Memory B cell (primary cell): ENCODE data around the gene COPA.

Experiments used
- ATAC-seq: fragments of 150-1000 bp; cut with Tn5 transposase; 2 replicates; pipeline ENCODE4 v1.10.0; 2021; ENCODE audit warnings: low read depth, mild to moderate bottlenecking, moderate library complexity
- DNase-seq, 2 donors: peaks; one replicate each; pipeline ENCODE4 v3.0.0; 2022; ENCODE audit warnings: low spot score in 2 of 2
- H3K27ac Mint-ChIP-seq: one replicate; pipeline ENCODE4 v1.8.0; 2022; ENCODE audit warnings: mild to moderate bottlenecking, moderate library complexity, mixed read lengths
- H3K27me3 Mint-ChIP-seq: one replicate; pipeline ENCODE4 v1.8.0; 2022; ENCODE audit warnings: mixed read lengths
- H3K36me3 Mint-ChIP-seq: one replicate; pipeline ENCODE4 v1.8.0; 2022; ENCODE audit warnings: mild to moderate bottlenecking, mixed read lengths
- H3K4me1 Mint-ChIP-seq: one replicate; pipeline ENCODE4 v1.8.0; 2022; ENCODE audit warnings: mixed read lengths
- H3K4me3 Mint-ChIP-seq: one replicate; pipeline ENCODE4 v1.8.0; 2022; ENCODE audit warnings: mild to moderate bottlenecking, moderate library complexity, mixed read lengths
- H3K9me3 Mint-ChIP-seq: one replicate; pipeline ENCODE4 v1.8.0; 2022; ENCODE audit warnings: mixed read lengths

Gene COPA

DNA sequence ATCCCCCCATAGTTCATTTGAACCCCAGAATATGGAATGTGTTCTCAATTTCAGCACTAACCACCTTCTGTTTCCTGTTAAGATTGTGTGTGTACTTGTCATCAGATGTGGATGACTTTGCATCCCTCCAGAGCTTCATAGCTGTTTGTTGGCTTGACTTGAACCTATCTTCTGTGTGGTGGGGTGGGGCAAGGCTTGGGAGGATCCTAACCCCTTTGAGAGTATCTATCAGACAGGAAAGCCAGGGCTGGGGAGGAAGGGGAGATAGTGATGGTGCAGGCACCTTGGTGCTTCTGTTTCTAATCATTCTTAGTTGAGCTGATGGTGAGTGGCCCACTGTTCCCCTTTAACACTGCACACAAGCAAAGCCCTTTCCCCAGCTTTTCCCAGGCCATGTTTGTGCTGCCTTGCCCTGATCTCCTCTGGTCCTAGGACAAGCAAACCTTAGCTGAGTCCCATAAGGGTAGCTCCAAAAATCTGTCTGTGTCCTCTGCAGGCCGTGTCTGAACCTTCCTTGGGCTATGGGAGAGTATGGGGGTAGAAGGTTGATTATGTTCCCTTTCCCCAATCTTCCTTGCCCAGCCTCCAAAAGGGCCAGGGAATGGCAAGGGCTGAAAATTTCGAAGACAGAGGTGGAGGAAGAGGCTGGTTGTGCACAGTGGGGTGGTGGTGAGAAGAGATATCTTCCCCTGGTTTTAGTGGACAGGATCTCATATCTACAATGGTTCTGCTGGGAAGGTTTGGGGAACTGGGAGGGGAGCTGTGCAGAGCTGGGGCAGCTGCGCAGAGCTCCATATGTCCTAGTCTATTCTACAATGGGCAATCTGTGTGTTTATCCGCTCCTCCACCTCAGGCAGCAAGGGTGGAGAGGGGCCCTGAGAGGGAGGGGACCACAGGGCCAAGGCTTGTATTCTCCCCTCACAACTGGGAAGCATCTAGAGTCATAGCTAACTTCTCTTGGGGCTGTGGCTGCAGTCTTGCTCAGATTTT is 25.2 kb upstream of the COPA start:
- ATAC-seq (no peak), DNase-seq (no peak)
- Mint-ChIP-seq H3K4me3 (no peak overlapping the region), H3K27me3 (peaks cover 3% of the 10 kb centered on the region), H3K27ac (no peak overlapping the region), H3K4me1 (peaks cover 3% of the 10 kb centered on the region), H3K36me3 (no peaks in the 10 kb centered on the region), H3K9me3 (no peaks in the 10 kb centered on the region)

DNA sequence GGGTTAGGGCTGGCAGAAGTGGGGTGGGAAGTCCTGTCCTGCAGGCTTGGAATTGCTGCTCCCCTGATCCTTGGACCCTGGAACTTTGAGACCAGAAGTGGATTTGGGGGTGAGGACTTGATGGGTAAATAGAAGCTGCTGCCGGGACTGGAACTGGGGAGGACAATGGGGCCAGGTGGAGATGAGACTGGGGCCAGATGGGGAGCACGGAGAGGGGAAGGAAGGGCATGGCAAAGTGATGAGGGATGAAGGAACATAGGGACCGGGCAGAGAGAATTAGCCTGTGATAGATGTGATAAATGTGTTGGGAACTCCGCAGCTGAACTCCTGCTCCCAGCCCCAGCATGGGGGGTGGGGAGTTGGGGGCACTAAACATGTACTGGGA is 24.5 kb upstream of the COPA start:
- Mint-ChIP-seq H3K4me1 (peaks cover 3% of the 10 kb centered on the region), H3K36me3 (no peaks in the 10 kb centered on the region), H3K27ac (no peak overlapping the region), H3K4me3 (no peak overlapping the region), H3K27me3 (peaks cover 3% of the 10 kb centered on the region), H3K9me3 (no peaks in the 10 kb centered on the region)
- DNase-seq = no peak
- no peak for ATAC-seq

- H3K9me3 Mint-ChIP-seq = no peaks in the 10 kb centered on the region
- DNase-seq = no peak
- H3K27ac Mint-ChIP-seq = peak within 1 kb of the TSS; percentile 9
- H3K4me3 Mint-ChIP-seq = no peak within 1 kb of the TSS
- H3K4me1 Mint-ChIP-seq = peaks cover 6% of the 10 kb centered on the region
- no peaks in the 10 kb centered on the region for H3K36me3 Mint-ChIP-seq
- ATAC-seq = no peak
- peaks cover 3% of the 10 kb centered on the region for H3K27me3 Mint-ChIP-seq
These were observed 23.9 kb upstream of the COPA start, which contains the start of gene NHLH1 for GRCh38 chr1:160366731-160367515. TSS of gene NHLH1 (plus strand) at chr1:160367071. CDS start at chr1:160370732, 3,661 bp downstream.

GRCh38 chr1:160365325-160365724 is 22.3 kb upstream of the COPA start:
- Mint-ChIP-seq H3K4me3 (no peak overlapping the region), H3K27ac (no peak overlapping the region), H3K9me3 (no peaks in the 10 kb centered on the region), H3K36me3 (peaks cover 5% of the 10 kb centered on the region), H3K27me3 (peaks cover 3% of the 10 kb centered on the region), H3K4me1 (peaks cover 6% of the 10 kb centered on the region)
- ATAC-seq (no peak), DNase-seq (no peak)

DNA sequence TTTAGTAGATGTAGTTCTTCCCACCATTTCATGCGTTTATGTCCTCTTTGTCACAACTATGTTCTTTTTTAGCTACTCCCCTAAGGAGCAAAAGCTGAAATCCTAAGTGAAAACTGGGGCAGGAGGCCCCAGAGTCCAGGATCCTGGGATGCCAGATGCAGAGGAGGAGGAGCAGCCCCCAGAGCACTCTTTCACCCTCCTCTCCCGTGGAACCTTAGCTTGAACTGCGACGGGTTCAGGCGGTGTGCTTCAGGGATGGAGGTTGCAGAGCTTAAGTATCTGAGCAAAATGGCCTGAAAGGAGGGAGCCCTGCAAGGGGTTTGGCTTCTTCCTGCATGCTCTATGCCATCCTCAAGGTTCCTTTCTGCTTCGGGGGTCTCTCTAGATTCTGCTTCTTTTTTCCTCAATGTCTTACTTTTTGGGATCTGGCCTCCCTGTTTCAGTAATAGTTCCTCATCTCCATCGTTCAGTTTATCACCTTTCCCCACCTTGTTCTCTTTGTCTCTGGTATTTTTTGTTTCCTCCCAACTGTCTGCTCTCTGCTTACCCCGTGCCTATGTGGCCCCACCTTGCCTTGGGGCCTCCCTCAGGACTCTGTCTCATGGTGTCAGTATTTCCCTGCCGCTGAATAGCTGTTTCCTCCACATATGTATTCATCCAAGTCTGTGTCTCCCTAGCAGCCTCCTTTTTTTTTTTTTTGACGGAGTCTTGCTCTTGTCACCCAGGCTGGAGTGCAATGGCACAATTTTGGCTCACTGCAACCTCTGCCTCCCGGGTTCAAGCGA is 21.1 kb upstream of the COPA start:
- Mint-ChIP-seq H3K4me3 (no peak overlapping the region), H3K9me3 (no peaks in the 10 kb centered on the region), H3K27ac (peak overlapping the region; percentile 56), H3K36me3 (peaks cover 9% of the 10 kb centered on the region), H3K4me1 (peaks cover 6% of the 10 kb centered on the region), H3K27me3 (no peaks in the 10 kb centered on the region)
- ATAC-seq = no peak
- DNase-seq = no peak

GRCh38 chr1:160363010-160363409 is 20.0 kb upstream of the COPA start:
- H3K27ac Mint-ChIP-seq = peak overlapping the region; percentile 56

DNA sequence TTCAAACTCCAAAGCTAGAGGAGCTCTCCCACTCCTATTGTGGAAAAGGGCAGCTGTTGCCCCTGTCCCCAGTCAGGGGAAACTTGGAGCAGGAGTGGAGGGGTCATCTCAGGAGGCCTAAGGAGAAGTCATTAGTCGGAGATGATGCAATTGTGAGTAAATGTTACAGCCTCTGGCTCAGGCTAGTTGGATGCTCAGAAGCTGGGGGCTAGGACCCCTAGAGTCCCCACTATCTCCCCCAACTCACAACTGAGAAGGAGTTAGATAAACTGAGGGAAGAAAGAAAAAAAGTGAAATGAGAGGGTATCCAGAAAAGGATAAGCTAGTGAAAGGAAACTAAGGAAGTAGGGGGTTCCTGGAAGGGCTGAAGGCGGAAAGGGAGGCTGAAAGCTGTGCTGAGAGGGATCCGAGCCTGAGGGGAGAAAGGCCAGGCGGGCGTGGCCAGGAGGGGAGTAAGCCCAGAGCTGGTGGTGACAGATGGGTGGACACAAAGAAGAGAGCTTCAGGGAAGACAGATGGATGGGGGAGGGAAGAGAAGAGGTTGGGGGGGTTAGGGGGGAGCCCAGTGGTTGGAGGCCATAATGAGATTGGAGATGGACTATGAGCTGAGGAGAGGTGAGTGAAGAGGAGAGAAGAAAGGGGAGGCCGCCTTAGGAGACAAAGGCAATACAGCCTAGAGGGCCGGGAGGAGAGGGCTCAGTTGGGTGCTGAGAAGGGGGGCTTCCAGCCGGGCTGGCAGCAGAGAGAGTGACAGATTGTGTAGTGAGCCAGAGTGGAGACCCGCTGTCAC is 19.3 kb upstream of the COPA start:
- Mint-ChIP-seq H3K4me3 (no peak overlapping the region), H3K27ac (peak overlapping the region; percentile 10), H3K36me3 (peaks cover 20% of the 10 kb centered on the region), H3K4me1 (peaks cover 6% of the 10 kb centered on the region), H3K27me3 (no peaks in the 10 kb centered on the region), H3K9me3 (no peaks in the 10 kb centered on the region)
- ATAC-seq = no peak
- DNase-seq = no peak

More at GRCh38 chr1:160363010-160363409, 20.0 kb upstream of the COPA start:
- no peak overlapping the region for H3K4me3 Mint-ChIP-seq
- DNase-seq (no peak), ATAC-seq (no peak)
- H3K4me1 Mint-ChIP-seq = peaks cover 6% of the 10 kb centered on the region
- H3K36me3 Mint-ChIP-seq = peaks cover 16% of the 10 kb centered on the region
- H3K27me3 Mint-ChIP-seq = no peaks in the 10 kb centered on the region
- no peaks in the 10 kb centered on the region for H3K9me3 Mint-ChIP-seq

DNA sequence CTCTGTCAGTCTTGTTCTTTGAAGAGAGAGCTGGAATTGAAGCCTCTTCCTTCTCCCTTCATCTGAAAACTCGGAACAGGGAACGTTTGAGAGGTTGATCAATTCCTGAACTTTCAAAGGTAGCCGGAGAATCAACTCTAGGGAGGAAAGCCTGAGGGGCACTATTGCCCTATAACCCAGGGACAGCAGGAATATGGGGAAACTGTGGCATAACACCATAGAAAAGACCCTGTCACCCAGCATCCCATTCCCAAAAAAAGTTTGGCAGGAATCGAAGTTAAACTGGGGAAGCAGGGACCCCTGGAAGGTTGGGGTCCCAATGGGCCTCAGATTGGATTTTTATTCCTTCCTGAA is 18.7 kb upstream of the COPA start:
- no peaks in the 10 kb centered on the region for H3K9me3 Mint-ChIP-seq
- H3K27me3 Mint-ChIP-seq = no peaks in the 10 kb centered on the region
- no peak overlapping the region for H3K27ac Mint-ChIP-seq
- peaks cover 6% of the 10 kb centered on the region for H3K4me1 Mint-ChIP-seq
- DNase-seq = no peak
- H3K36me3 Mint-ChIP-seq = peaks cover 25% of the 10 kb centered on the region
- no peak for ATAC-seq
- H3K4me3 Mint-ChIP-seq = no peak overlapping the region

DNA sequence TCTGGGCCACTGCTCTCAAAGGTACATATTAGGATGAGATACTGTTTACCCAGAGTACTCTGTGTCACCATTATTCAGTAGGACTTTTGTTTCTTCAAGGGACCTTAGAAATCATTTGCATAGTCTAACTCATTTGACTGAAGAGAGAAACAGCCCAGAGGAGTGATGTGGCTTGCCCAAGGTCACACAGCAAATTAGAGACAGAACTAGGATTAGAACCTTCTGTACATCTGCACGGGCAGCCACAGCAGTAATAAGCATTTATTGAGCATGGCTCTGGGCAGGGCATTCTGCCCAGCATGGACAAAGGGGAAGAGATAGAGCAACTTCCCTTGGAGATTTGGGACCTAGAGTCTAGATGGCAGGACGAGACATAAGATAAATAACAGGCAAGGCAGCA is 18.1 kb upstream of the COPA start:
- peaks cover 31% of the 10 kb centered on the region for H3K36me3 Mint-ChIP-seq
- no peak overlapping the region for H3K4me3 Mint-ChIP-seq
- peak overlapping the region; percentile 15 for H3K27ac Mint-ChIP-seq
- no peaks in the 10 kb centered on the region for H3K27me3 Mint-ChIP-seq
- no peak for ATAC-seq
- DNase-seq = no peak
- no peaks in the 10 kb centered on the region for H3K9me3 Mint-ChIP-seq
- H3K4me1 Mint-ChIP-seq = peaks cover 6% of the 10 kb centered on the region

DNA sequence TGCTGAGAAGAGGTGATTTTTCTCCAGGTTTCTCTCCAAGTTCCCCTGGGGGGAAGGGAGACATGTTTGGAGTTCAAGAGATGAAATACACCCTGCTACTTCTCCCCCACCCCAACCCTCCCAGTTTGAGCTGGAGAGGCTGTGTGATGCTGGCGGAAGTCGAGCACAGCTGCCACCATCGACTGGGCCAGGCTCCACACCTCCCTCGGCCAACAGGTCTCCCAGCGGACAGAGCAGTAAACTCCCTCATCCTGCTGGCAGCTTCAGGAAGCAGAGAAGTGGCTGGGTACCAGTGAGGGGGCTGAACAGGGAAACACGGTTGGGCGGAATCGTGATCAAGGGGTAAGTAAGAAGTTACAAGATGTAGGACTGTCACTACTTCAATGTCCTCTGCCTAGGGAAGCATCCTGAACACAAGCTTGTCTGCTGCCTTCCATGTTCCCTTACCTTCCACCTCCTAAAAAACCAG is 17.2 kb upstream of the COPA start:
- H3K27ac Mint-ChIP-seq = peak overlapping the region; percentile 15
- no peaks in the 10 kb centered on the region for H3K27me3 Mint-ChIP-seq
- peaks cover 6% of the 10 kb centered on the region for H3K4me1 Mint-ChIP-seq
- ATAC-seq = no peak
- DNase-seq = no peak
- no peaks in the 10 kb centered on the region for H3K9me3 Mint-ChIP-seq
- H3K36me3 Mint-ChIP-seq = peaks cover 40% of the 10 kb centered on the region
- H3K4me3 Mint-ChIP-seq = no peak overlapping the region

DNA sequence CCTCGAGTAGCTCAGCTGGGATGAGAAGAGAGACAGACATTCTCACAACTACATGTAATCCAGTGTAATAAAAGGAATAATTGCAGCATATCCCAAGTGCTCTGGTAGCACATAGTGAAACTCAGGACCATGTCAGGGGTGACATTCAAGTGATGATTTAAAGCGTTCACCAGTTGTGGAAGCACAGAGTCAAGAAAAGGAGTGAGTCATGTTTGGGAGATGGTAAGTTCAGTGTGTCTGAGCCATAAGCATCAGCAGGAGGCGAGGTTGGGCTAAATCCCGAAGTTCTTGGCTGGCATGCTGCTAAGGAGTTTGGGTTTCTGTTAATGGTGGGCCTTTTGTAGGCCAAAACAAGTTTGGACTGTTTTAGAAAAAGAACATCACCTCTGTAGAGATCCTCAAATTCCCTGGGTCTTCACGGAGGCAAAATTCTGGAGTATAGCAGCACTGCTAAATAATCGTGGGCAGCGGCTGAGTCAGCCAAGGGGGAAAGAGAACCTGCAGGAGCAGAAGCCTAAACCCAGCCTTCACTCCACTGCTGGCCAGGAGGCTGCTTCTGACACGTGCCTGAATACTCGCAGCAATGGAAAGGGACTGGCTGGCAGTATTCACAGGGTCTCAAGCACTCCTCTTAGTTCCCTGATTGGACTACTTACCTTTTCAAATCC is 16.6 kb upstream of the COPA start:
- Mint-ChIP-seq H3K27ac (no peak overlapping the region), H3K4me3 (no peak overlapping the region), H3K27me3 (no peaks in the 10 kb centered on the region), H3K9me3 (no peaks in the 10 kb centered on the region), H3K36me3 (peaks cover 43% of the 10 kb centered on the region), H3K4me1 (peaks cover 6% of the 10 kb centered on the region)
- ATAC-seq (no peak), DNase-seq (no peak)

DNA sequence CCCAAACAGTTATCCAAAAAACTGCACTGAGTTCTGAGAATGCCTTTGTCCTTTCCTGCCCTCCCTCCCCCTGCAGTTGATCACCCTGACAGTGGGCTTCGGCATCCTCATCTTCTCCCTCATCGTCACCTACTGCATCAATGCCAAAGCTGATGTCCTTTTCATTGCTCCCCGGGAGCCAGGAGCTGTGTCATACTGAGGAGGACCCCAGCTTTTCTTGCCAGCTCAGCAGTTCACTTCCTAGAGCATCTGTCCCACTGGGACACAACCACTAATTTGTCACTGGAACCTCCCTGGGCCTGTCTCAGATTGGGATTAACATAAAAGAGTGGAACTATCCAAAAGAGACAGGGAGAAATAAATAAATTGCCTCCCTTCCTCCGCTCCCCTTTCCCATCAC is 15.0 kb upstream of the COPA start:
- Mint-ChIP-seq H3K36me3 (peaks cover 54% of the 10 kb centered on the region), H3K27me3 (no peaks in the 10 kb centered on the region), H3K9me3 (no peaks in the 10 kb centered on the region), H3K4me1 (peaks cover 4% of the 10 kb centered on the region), H3K4me3 (no peak overlapping the region), H3K27ac (no peak overlapping the region)
- no peak for ATAC-seq
- no peak for DNase-seq
